T-cell (primary cell): ENCODE measurements around the gene PTPRM. TPM values are rescaled to one million over a fixed set of nuclear protein-coding genes. Genes with fewer than 3 reads are reported as not detected.

Experiments used
- ATAC-seq, 4 experiments: fragments of 200-7000 bp in 3 of 4; fragments of 150-1000 bp in 1 of 4; cut with Tn5 transposase; replicated peaks in 1 of 4; 1 replicate in 3 of 4; 2 replicates in 1 of 4; pipeline ENCODE4 v1.10.0; 2021; ENCODE audit warnings: moderate library complexity in 3 of 4, mild to moderate bottlenecking in 2 of 4, moderate number of reproducible peaks in 1 of 4
- CTCF ChIA-PET, 2 donors: fragments of 300-600 bp; sonication (Branson Sonifier 250); formaldehyde crosslinking; loops; one replicate each; lab custom pipeline; 2022; ENCODE audit warnings: antibody characterized with exemption in 2 of 2; lab: Charles Lee
- POLR2A ChIA-PET, 2 donors: fragments of 300-600 bp; sonication (Branson Sonifier 250); formaldehyde crosslinking; loops; one replicate each; lab custom pipeline; 2022; ENCODE audit warnings: antibody characterized with exemption in 2 of 2; lab: Charles Lee
- DNase-seq, 35 experiments: peaks; one replicate each; pipeline versions ENCODE4 v3.0.0 to v3.0.0-alpha.2; 2013 to 2023
- H3K27ac ChIP-seq: one replicate; pipeline ENCODE4 v1.5.1; 2013; ENCODE audit warnings: low read length
- H3K27me3 ChIP-seq, 2 experiments: replicated peaks in 1 of 2; 1 replicate in 1 of 2; 2 replicates in 1 of 2; pipeline versions ENCODE4 v1.6.1 to v1.7.0; 2013; ENCODE audit warnings: low read length in 1 of 2, mixed read lengths in 1 of 2; ENCODE audit not compliant: control insufficient read depth in 2 of 2, insufficient read depth in 2 of 2; ENCODE audit errors: extremely low read depth in 1 of 2
- H3K36me3 ChIP-seq, 2 donors: 1 replicate in 1 of 2; 2 replicates in 1 of 2; pipeline versions ENCODE4 v1.6.1 to v1.7.0; 2013; ENCODE audit warnings: low read length in 1 of 2; ENCODE audit not compliant: control insufficient read depth in 2 of 2, insufficient read depth in 1 of 2; ENCODE audit errors: extremely low read depth in 1 of 2
- H3K4me1 ChIP-seq, 2 experiments: 1 replicate in 1 of 2; 2 replicates in 1 of 2; pipeline versions ENCODE4 v1.6.1 to v1.7.0; 2013; ENCODE audit warnings: low read length in 2 of 2, mixed read lengths in 1 of 2; ENCODE audit not compliant: insufficient read depth in 2 of 2, control insufficient read depth in 1 of 2; ENCODE audit errors: extremely low read depth in 1 of 2
- H3K4me3 ChIP-seq, 2 donors: 1 replicate in 1 of 2; 2 replicates in 1 of 2; pipeline versions ENCODE4 v1.5.1 to v1.7.0; 2013; ENCODE audit warnings: mild to moderate bottlenecking in 2 of 2, low read length in 1 of 2, moderate library complexity in 1 of 2; ENCODE audit not compliant: control insufficient read depth in 1 of 2; ENCODE audit errors: extremely low read depth in 1 of 2
- H3K9me3 ChIP-seq: 2 replicates; pipeline ENCODE4 v1.7.0; 2013
- H3K27ac Mint-ChIP-seq, 2 donors: one replicate each; pipeline ENCODE4 v1.8.0; 2020 to 2021; ENCODE audit warnings: mild to moderate bottlenecking in 2 of 2, mixed read lengths in 2 of 2
- H3K27me3 Mint-ChIP-seq, 2 donors: one replicate each; pipeline ENCODE4 v1.8.0; 2021 to 2022; ENCODE audit warnings: mixed read lengths in 2 of 2
- H3K36me3 Mint-ChIP-seq: one replicate; pipeline ENCODE4 v1.8.0; 2021; ENCODE audit warnings: mixed read lengths
- H3K4me1 Mint-ChIP-seq, 3 donors: one replicate each; pipeline ENCODE4 v1.8.0; 2020 to 2022; ENCODE audit warnings: mixed read lengths in 3 of 3, mild to moderate bottlenecking in 1 of 3
- H3K4me3 Mint-ChIP-seq, 3 donors: one replicate each; pipeline ENCODE4 v1.8.0; 2020 to 2022; ENCODE audit warnings: mild to moderate bottlenecking in 3 of 3, mixed read lengths in 3 of 3, moderate library complexity in 3 of 3
- H3K9me3 Mint-ChIP-seq, 3 donors: one replicate each; pipeline ENCODE4 v1.8.0; 2020 to 2022; ENCODE audit warnings: mixed read lengths in 3 of 3
- WGBS: methylation state at CpG from one replicate; pipeline ENCODE4 v1.1.5; 2013; ENCODE audit warnings: missing lambda C conversion rate; ENCODE audit not compliant: insufficient coverage; 5-methylcytosine and 5-hydroxymethylcytosine counted together
- total RNA-seq, 35 experiments: library from RNA in 6 of 35; stranded (reverse) in 6 of 35; fragments of 120-200 nt in 1 of 35; gene quantifications; one replicate each; pipeline versions ENCODE4 v1.2.1 to v1.2.4 and lab custom pipeline; 2013 to 2026

PTPRM gene
- total RNA-seq, 5 donors from 2014 or later (not counting 1 experiment from before 2014, with no cell fraction given): 4.1 to 47.4 (median 7.1) TPM

DNA sequence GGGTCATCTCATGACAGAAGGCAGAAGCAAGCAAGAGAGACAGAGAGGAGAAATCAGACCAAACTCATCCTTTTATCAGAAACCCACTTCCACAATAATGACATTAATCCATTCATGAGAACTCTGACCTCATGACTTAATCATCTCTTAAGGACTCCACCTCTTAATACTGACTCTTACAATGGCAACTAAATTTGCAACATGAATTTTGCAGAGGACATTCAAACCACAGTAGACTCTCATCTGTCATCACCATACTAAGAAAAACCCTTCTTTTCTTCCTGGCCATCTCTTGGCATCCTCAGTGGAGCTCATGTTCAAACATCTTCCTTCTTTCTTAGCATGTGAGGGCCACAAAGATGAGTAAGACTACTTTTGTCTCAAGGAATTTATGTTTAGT is 565.9 kb downstream of the PTPRM start:
- no peak overlapping the region for H3K27ac Mint-ChIP-seq
- ChIA-PET POLR2A (interaction anchor here in 1 of 2 donors (0.6 kb wide), 1 partner anchor 1794 kb away, joined by 3 read pairs; no protein-coding TSS in a partner anchor), CTCF (no interaction called here)
- no peaks in the 10 kb centered on the region for H3K36me3 Mint-ChIP-seq
- H3K4me1 Mint-ChIP-seq: no peaks in the 10 kb centered on the region
- DNase-seq: no peak
- Histone ChIP-seq H3K27ac (no peak overlapping the region), H3K4me3 (no peak overlapping the region), H3K4me1 (no peaks in the 10 kb centered on the region), H3K27me3 (no peaks in the 10 kb centered on the region), H3K36me3 (no peaks in the 10 kb centered on the region), H3K9me3 (no peaks in the 10 kb centered on the region)
- no peak overlapping the region for H3K4me3 Mint-ChIP-seq
- peaks cover 0 to 4% (median 4%) of the 10 kb centered on the region in 3 donors for H3K9me3 Mint-ChIP-seq
- H3K27me3 Mint-ChIP-seq: no peaks in the 10 kb centered on the region
- no peak for ATAC-seq

GRCh38 chr18:8133888-8134287 is 566.8 kb downstream of the PTPRM start:
- no CpG with 5 or more reads among the region's 1 CpG for WGBS

DNA sequence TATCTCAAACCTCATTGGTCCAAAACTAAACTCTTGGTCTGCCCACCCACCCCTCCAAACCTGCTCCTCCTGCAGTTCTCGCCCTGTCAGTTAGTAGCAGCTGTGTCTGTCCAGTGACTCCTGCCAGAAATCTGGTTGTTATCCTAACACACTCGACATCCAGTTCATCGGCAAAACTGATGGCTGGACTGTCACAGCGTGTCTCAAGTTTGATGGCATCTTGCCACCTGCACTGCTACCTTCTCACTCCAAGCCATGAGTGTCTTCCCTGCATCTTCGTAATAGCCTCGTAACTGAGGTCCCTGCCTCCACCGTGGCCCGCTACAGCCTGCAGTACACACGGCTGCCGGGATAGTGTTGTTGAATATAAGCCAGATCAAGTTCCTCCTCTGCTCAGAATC is 572.0 kb downstream of the PTPRM start:
- Histone ChIP-seq H3K4me3 (no peak overlapping the region), H3K27me3 (no peaks in the 10 kb centered on the region), H3K9me3 (no peaks in the 10 kb centered on the region), H3K4me1 (no peaks in the 10 kb centered on the region), H3K27ac (no peak overlapping the region), H3K36me3 (no peaks in the 10 kb centered on the region)
- Mint-ChIP-seq H3K27ac (no peak overlapping the region), H3K36me3 (no peaks in the 10 kb centered on the region), H3K9me3 (peaks cover 0 to 10% (median 7%) of the 10 kb centered on the region in 3 donors), H3K4me3 (no peak overlapping the region), H3K27me3 (no peaks in the 10 kb centered on the region), H3K4me1 (no peaks in the 10 kb centered on the region)
- ATAC-seq (no peak), DNase-seq (no peak)
- POLR2A ChIA-PET: no interaction called here
- WGBS: 69% methylated on average over 10 of the region's 10 CpGs
- CTCF ChIA-PET: no interaction called here

More at GRCh38 chr18:8133888-8134287, 566.8 kb downstream of the PTPRM start:
- no peak for DNase-seq
- H3K27ac ChIP-seq: no peak overlapping the region
- H3K4me1 Mint-ChIP-seq: no peaks in the 10 kb centered on the region
- no peak for ATAC-seq
- no peaks in the 10 kb centered on the region for H3K27me3 ChIP-seq
- no peaks in the 10 kb centered on the region for H3K36me3 ChIP-seq
- no peak overlapping the region for H3K4me3 ChIP-seq
- CTCF ChIA-PET: no interaction called here
- POLR2A ChIA-PET: no interaction called here
- H3K9me3 ChIP-seq: no peaks in the 10 kb centered on the region
- H3K4me1 ChIP-seq: no peaks in the 10 kb centered on the region
- no peaks in the 10 kb centered on the region for H3K27me3 Mint-ChIP-seq
- H3K27ac Mint-ChIP-seq: no peak overlapping the region
- H3K9me3 Mint-ChIP-seq: peaks cover 0 to 8% (median 4%) of the 10 kb centered on the region in 3 donors
- no peak overlapping the region for H3K4me3 Mint-ChIP-seq
- no peaks in the 10 kb centered on the region for H3K36me3 Mint-ChIP-seq

GRCh38 chr18:8139891-8140406 is 572.8 kb downstream of the PTPRM start:
- H3K27me3 ChIP-seq: no peaks in the 10 kb centered on the region
- no peaks in the 10 kb centered on the region for H3K36me3 ChIP-seq
- H3K9me3 ChIP-seq: no peaks in the 10 kb centered on the region
- Mint-ChIP-seq H3K36me3 (no peaks in the 10 kb centered on the region), H3K27ac (no peak overlapping the region), H3K9me3 (peaks cover 2 to 13% (median 10%) of the 10 kb centered on the region in 3 donors), H3K4me3 (no peak overlapping the region), H3K27me3 (no peaks in the 10 kb centered on the region), H3K4me1 (no peaks in the 10 kb centered on the region)
- no peak overlapping the region for H3K27ac ChIP-seq
- no peak for DNase-seq
- ChIA-PET CTCF (no interaction called here), POLR2A (no interaction called here)
- ATAC-seq: no peak
- whole genome bisulfite sequencing: 93% methylated on average over 7 of the region's 7 CpGs
- no peak overlapping the region for H3K4me3 ChIP-seq
- H3K4me1 ChIP-seq: no peaks in the 10 kb centered on the region

DNA sequence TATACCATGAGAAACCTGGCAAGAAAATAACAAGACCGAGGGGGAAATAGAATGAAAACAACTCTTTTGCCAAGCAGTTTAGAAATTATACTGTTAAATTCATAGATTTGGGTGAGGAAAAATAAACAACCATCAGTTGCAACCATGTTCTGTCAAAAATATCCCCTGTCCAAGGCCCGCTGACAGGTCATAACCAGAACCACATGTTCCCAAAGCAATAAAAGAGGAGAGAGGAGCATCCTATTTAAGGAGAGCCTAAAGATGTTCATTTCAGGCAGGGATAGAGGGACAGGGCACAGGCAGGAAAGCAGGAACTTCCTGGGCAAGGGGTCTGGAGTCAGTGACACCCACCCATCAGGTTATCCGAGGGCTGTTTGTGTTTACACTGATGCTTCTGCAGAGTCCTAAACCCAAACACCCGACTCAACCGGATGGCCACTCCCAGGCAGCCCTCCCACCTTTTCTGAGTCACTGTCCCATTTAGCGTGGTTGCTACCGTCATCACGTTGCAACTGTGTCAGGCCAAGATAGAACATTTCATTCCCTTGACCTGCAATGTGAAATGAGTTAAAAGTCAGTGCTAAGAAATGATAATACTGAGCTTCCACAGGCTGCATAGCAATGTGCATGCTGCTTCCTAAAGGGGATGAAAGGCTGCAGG is 573.9 kb downstream of the PTPRM start:
- no peaks in the 10 kb centered on the region for H3K27me3 Mint-ChIP-seq
- no peaks in the 10 kb centered on the region for H3K4me1 ChIP-seq
- ATAC-seq: no peak
- H3K27ac Mint-ChIP-seq: no peak overlapping the region
- ChIA-PET CTCF (no interaction called here), POLR2A (no interaction called here)
- H3K27me3 ChIP-seq: no peaks in the 10 kb centered on the region
- no peaks in the 10 kb centered on the region for H3K9me3 ChIP-seq
- H3K4me1 Mint-ChIP-seq: no peaks in the 10 kb centered on the region
- no peak overlapping the region for H3K4me3 Mint-ChIP-seq
- H3K36me3 ChIP-seq: no peaks in the 10 kb centered on the region
- no peaks in the 10 kb centered on the region for H3K36me3 Mint-ChIP-seq
- no peak for DNase-seq
- no peak overlapping the region for H3K27ac ChIP-seq
- no peak overlapping the region for H3K4me3 ChIP-seq
- H3K9me3 Mint-ChIP-seq: peaks cover 3 to 13% (median 11%) of the 10 kb centered on the region in 3 donors
- WGBS: 75% methylated on average over 1 of the region's 8 CpGs

- 50% methylated on average over 2 of the region's 8 CpGs for WGBS
- Histone ChIP-seq H3K27me3 (no peaks in the 10 kb centered on the region), H3K4me1 (no peaks in the 10 kb centered on the region), H3K36me3 (no peaks in the 10 kb centered on the region), H3K4me3 (no peak overlapping the region), H3K27ac (no peak overlapping the region), H3K9me3 (no peaks in the 10 kb centered on the region)
- ChIA-PET CTCF (no interaction called here), POLR2A (no interaction called here)
- no peaks in the 10 kb centered on the region for H3K36me3 Mint-ChIP-seq
- ATAC-seq (no peak), DNase-seq (no peak)
- H3K9me3 Mint-ChIP-seq: peaks cover 5 to 14% (median 13%) of the 10 kb centered on the region in 3 donors
- H3K27ac Mint-ChIP-seq: no peak overlapping the region
- no peaks in the 10 kb centered on the region for H3K27me3 Mint-ChIP-seq
- no peaks in the 10 kb centered on the region for H3K4me1 Mint-ChIP-seq
- H3K4me3 Mint-ChIP-seq: no peak overlapping the region
Measured at GRCh38 chr18:8142131-8142711, 575.1 kb downstream of the PTPRM start.
